GM19099 (cell line): ENCODE measurements around the gene NPPB.

Experiments used
- POLR2A ChIP-seq: IDR thresholded peaks from 3 replicates; pipeline ENCODE4 v1.6.1; 2011; ENCODE audit warnings: low read depth; ENCODE audit not compliant: insufficient read length; ENCODE audit errors: extremely low read depth

NPPB gene

GRCh38 chr1:11885916-11886315 is 27.2 kb upstream of the NPPB start:
- no peak for TF ChIP-seq POLR2A

DNA sequence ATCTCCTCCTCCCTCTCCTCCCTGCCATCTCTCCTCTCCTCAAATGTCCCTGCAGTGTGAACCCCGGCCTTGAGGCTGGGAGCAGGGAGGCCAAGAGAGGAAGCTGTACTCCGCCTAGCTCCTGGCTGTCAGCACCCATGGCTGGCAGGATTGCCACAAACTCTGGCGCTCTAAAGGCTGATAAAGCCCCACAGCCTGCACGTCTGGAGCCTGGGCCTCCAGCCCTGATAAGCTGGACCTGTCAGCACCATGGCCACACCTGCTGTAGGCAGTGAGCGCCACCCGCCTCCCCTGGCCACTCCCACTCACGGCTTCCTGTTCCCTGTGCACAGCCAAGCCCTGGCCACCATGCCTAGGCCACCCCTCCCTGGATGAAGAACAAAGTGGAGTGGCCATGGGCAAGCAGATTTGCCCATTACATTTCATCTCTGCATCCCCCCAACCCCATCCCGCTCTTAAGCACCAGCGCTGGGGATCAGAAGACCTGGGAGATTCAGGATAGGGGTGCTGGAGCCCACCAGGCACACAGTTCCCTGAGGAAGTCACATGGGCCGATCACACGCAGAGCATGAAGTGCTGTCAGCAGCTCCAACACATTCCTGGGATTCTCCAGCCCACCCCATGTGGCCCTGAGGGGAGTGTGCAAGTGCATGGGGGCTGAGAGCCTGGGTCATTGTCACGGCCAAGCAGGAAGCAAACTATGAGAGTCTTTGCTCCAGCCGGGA is 24.2 kb upstream of the NPPB start:
- no peak for TF ChIP-seq POLR2A

DNA sequence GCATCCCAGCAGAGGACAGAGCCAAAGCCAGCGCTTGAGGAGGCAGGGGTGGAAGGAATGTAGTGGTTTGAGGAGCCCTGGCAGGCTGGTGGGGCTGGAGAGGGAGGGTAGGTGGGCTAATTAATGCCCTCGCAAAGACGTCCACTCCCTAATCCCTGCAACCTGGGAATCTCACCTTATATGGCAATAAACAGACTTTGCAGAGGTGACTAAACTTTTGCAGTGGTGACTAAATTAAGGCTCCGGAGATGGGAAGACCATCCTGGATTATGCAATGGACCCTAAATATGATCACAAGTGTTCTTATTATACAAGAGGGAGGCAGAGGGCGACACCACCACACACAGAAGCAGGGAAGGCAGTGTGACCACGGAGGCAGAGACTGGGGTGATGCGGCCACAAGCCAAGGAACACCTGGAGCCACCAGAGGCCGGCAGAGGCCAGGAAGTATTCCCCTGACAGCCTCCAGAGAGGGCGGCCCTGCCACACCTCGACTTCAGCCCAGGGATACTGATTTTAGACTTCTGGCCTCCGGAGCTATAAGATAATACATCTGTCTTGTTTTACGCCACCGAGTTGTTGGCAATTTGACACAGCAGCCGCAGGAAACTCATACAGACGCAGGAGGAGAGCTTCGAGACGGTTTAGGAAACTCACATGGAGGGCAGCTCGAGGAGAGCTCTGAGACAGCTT is 23.1 kb upstream of the NPPB start:
- TF ChIP-seq POLR2A: no peak

- TF ChIP-seq POLR2A: no peak
Observed at GRCh38 chr1:11880911-11881748, 22.4 kb upstream of the NPPB start.

GRCh38 chr1:11880181-11880575 is 21.4 kb upstream of the NPPB start:
- no peak for TF ChIP-seq POLR2A

GRCh38 chr1:11879311-11880180 is 20.8 kb upstream of the NPPB start:
- no peak for TF ChIP-seq POLR2A

DNA sequence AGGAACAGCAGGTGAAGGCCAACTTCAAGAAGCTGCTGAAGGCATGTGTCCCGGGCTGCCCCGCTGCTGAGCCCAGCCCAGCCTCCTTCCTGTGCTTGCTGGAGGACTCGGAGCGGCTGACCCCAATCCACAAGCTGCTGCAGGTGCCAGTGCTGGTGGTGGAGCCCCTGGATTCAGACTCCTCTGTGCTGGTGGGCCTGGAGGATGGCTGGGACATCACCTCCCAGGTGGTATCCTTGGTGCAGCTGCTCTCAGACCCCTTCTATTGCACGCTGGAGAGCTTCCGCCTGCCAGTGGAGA is 20.1 kb upstream of the NPPB start:
- no peak for TF ChIP-seq POLR2A

DNA sequence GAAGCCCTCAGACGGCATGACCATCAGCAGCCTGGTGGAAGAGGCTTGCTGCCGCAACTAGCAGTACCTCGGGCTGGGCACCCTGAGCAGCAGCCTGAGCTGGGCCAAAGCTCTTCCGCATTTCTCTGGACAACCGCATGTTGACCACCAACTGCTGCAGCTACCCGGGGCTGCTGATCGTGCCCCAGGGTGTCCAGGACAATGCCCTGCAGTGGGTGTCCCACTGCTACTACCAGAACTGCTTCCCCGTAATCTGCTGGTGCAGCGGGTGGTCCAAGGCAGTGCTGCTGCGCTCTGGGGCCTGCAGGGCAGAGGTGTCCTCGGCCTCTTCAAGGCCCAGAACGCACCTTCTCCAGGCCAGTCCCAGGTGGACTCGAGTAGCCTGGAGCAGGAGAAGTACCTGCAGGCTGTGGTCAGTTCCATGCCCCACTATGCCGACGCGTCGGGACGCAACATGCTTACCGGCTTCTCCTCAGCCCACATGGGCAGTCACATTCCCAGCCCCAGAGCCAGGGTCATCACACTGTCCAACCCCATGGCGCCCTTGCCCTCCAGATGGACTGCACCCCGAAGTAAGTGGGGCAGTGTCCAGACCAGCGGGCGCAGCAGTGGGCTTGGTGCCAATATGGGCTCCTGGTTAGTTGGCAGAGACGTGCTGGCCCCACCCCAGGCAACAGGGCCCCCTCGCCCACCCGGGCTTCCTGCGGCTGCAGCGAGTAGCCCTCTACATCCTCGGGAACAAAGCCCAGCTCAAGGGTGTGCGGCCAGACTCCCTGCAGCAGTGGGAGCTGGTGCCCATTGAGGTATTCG is 19.5 kb upstream of the NPPB start:
- TF ChIP-seq POLR2A: no peak

- no peak for TF ChIP-seq POLR2A
Observed at GRCh38 chr1:11877074-11877473, 18.3 kb upstream of the NPPB start.

- no peak for TF ChIP-seq POLR2A
Observed at GRCh38 chr1:11875094-11875493, 16.3 kb upstream of the NPPB start.

GRCh38 chr1:11874624-11875023 is 15.9 kb upstream of the NPPB start:
- no peak for TF ChIP-seq POLR2A

- TF ChIP-seq POLR2A: no peak
Observed at GRCh38 chr1:11874258-11874562, 15.5 kb upstream of the NPPB start.

DNA sequence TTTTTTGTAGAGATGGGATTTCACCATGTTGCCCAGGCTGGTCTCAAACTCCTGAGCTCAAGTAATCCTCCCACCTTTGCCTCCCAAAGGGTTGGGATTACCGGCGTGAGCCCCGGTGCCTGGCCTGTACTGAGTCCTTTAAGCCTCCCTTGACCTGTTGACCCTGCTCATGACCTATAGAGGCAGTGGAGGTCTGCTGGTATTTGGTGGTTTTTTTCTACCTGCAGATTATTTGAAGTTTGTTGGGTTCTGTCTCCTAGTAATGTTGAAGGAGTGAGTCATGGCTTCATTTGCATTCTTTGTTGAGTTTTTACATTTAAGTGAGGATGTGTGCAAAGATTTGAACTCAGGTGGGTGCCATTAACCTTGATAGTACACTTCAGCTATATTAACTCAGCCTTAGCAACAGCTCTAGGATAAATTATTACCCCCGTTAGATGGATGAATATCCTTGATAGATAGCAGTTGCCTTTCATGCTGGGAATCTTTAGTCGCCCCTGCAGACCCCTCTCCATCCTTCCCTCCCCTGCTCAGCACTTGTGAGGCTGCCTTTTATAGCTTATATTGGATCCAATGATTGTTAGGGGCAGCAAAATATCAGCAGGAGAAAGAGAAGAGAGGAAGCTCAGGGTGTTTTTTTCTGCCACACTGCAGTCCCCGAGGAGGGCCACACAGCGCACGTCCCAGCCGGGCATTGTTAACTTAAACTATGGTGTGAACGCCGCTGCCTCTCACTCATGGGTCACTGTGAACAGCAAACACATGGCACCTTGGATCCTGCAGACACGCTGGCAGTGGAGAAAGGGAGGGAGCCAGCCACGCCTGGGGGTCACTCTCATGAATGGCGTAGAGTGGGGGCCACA is 14.9 kb upstream of the NPPB start:
- TF ChIP-seq POLR2A: no peak

GRCh38 chr1:11872545-11872944 is 13.8 kb upstream of the NPPB start:
- TF ChIP-seq POLR2A: no peak

DNA sequence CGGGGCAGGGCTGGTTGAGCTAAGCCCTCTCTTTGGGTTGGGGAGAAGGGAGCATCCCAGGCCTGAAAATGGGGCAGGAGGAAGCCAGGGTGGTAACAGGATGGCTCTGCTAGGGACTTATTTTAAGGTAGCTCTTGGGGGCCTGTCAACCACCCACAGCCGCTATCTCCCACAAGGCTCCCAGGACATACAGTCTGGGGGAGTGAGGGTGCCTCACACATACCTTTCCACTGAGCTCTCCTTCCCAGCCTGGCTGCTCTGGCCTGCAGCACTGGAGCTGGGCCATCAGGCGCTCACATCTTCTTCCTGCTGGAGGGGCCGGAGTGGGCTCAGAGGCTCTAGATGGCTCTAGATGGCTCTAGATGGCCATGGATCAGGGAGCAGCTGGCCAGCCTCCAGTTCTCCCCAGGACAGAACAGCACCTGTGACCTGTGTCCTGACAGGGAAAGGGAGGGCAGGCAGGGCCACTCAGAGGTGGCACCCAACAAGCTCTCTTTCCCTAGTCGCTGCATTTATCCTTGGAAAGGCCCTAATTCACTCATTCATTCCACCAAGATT is 11.0 kb upstream of the NPPB start:
- TF ChIP-seq POLR2A: no peak
